ENCODE measurements around the gene ZNF525.
"Not testable (repeated sequence)": the region's sequence is repeated elsewhere in the genome, so short reads cannot be mapped to it uniquely, and the experiment has no call there.

ZNF525 gene

DNA sequence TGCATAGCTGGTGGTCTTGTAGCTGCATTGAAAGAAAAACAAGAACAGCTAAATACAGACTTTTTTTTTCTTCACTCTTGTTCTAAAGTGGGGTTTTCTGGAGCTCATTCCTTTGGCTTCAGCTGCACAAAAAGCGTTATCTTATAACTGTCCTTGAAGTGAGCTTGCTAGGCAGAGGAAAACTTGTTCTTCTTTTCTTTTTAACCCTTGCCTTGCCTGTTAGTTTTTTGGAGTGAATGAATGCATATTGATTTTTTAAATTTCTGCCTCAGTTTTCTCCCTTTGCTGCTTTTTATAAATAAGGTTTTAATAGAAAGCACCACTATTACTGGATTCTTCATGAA is 31.0 kb downstream of the ZNF525 start:
- DNase-seq, result no peak

DNA sequence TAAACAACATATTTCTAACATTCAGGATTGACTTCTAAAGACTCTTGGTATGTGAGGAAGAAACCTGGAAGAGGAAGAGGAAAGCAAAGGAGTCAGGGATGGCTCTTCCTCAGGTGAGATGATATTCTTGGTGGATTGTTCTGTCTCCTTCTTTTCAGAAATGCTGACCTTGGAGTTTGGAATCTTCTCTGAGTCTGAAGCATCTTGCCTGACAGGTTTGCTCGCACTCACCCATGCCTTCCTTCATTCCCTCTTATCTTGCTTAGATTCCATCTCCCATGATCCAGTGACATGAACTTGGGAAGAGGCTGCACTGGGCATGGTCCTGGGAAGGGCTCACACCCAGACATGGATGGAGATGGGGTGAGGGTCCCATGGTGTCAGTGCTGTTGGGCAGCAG is 32.4 kb downstream of the ZNF525 start:
- DNase-seq, result not testable (repeated sequence)

DNA sequence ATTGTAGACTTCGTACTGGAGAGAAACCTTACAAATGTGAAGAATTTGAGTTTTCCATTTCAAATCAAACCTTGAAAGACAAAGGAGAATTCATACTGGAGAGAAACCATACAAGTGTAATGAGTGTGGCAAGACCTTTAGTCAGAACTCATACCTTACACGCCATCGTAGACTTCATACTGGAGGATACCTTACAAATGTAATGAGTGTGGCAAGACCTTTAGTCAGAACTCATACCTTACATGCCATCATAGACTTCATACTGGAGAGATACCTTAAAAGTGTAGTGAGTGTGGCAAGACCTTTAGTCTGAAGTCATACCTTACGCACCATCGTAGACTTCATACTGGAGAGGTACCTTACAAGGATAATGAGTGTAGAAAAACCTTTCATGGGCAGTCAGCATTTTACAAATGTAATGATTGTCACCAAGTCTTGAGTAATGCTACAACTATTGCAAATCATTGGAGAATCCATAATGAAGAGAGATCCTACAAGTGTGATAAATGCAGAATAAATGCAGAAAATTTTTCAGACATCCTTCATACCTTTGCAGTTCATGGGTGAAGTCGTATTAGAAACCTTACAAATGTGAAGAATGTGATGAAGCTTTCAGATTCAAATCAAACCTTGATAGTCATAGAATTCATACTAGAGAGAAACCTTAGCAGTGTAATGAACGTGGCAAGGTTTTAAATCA is 44.1 kb downstream of the ZNF525 start:
- DNase-seq, result no peak

DNA sequence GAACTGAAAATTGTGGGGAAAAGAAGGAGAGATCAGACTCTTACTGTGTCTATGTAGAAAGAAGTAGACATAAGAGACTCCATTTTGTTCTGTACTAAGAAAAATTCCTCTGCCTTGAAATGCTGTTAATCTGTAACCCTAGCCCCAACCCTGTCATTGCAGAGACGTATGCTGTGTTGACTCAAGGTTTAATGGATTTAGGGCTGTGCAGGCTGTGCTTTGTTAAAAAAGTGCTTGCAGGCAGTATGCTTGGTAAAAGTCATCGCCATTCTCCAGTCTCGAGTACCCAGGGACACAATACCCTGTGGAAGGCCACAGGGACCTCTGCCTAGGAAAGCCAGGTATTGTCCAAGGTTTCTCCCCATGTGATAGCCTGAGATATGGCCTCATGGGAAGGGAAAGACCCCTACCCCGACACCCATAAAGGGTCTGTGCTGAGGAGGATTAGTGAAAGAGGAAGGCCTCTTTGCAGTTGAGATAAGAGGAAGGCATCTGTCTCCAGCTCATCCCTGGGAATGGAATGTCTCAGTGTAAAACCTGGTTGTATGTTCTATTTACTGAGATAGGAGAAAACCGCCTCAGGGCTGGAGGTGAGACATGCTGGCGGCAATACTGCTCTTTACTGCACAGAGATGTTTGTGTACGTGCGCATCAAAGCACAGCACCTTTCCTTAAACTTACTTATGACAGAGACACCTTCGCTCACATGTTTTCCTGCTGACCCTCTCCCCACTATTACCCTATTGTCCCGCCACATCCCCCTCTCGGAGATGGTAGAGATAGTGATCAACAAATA is 55.2 kb downstream of the ZNF525 start:
- DNase-seq, result not testable (repeated sequence)

DNA sequence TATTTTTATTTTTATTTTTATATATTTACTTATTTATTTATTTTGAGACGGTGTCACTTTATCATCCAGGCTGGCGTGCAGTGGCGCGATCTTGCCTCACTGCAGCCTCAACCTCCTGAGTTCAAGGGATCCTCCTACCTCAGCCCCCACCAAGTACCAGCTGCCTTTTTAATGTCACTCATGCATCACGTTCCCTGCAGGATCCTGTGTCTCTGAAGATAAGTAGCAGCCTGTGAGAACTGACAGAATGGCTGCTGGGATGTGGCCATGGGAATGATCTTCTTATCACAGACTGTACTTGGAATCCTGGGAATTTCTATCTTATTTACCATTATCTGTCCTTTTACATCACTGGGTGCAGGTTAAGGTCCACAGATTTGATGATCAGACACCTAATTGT is 57.0 kb downstream of the ZNF525 start:
- DNase-seq, result no peak

DNA sequence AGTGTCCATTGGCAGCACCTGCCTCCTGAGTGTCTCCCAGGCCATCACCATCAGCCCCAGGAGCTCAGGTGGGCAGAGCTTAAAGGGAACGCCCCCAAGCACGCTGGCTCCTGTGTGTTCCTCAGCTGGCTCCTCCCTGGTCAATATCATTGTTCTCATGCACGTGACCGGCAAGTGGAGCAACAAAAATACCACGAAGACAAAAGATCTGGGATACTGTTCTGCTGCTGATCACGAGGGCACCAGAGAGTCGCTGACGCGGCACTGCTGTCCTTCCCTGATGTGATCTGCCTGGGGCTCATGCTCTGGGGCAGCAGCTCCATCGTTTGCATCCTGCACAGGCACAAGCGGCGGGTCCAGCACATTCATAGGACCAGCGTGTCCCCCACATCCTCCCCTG is 57.6 kb downstream of the ZNF525 start:
- not testable (repeated sequence) for DNase-seq

DNA sequence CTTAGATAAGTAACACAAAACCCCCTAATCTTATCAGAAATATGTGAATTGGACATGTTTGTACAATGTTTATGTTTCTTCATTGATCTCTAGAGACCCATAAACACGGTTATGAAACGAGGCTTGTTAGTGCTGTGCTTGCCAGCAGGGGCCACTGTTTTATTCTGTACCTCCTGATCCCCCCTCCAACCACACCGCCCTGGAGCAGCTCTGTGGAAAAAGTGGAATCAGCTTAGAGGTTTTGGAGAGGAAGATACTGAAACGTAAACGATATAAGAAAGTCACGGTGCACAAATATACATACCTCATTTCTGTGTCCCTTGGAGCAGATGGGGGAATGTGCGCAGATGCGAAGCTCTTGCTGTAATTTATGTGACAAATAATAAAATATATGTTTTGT is 58.2 kb downstream of the ZNF525 start:
- DNase-seq, result not testable (repeated sequence)

DNA sequence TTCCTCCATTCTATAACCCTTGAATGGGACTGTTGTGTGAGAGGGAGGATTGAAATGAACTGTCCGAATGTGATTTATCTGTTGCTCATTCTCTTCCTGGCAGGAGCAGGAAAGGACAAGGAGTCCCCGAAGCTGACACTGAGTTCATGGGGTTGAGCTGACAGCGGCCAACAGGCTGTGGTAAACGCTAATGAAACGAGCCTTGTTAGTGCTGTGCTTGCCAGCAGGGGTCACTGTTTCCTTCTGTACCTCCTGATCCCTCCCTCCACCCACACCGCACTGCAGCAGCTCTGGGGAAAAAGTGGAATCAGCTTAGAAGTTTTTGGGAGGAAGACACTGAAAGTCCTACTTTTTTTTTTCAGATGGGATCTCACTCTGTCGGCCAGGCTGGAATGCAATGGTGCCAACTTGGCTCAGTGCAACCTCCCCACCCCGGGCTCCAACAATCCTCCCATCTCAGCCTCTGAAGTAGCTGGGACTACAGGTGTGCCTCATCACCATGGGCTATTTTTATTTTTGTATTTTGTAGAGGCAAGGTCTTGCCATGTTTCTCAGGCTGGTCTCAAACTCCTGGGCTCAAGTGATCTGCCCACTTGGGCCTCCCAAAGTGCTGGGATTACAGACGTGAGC is 59.6 kb downstream of the ZNF525 start:
- DNase-seq, result peak; percentile 47

DNA sequence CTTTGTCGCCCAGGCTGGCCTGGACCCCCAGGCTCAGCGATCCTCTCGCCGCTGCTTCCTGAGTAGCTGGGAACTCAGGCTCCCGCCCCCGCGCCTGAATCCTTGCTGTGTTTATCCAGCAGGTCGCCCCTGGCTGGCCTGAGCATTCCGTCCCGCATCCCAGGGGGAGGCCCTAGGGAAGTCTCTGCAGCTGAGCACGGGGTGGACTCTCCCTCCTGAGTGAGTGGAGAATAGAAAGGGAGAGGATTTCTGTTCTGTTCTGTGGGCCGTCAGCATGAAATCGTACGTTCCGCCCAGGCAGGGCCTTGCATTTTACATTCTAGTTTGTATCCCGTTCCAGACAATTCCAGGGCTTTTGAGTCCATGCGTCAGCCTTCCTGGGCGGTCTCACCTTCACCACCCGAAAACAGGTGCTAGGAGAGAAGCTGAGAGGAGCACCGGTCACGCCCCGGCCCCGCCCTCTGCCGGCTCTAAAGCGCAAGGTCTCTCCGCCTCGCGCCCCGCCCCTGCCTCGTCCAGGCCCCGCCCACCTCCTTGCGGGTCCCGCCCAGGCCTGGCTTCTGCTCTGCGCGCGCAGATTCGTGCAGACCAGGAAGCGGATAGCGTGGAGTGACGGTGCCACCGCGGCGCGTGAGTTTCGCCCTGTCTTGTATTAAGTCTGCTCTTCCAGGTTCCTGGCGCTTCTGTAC is 66.0 kb downstream of the ZNF525 start, which contains the start of gene ZNF761:
ZNF761 (plus strand) TSS at position 586 of the 689 bp plus-strand sequence. CDS start 15,285 bp downstream, outside the sequence.
- peak; percentile 96 for DNase-seq

DNA sequence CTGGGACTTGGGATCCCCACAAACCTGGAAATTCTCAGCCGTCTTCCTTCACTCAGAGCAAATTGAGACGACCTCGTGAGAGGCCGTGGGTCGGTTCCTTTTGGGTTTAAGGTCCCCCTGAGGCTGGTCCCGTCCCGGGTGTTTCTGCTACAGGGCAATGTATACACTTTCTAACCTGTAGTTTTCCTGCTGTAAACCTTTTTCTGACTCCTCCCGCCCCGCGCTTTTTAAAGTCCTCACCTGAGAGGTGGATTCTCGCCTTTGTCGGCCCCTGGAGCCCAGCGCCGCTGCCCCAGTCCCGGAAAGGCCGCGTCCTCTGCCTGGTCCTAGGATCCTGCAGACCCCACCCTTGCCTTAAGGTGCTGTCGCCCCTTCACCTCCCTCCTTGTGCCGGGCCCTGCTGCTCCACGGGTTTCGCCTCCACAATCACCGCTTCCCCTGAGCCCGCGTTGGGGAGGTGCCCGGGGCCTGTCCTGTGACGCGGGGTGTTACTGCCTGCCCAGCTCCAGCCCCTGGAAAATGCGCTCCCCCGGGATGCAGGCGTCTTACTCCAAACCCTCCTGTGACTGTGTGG is 66.7 kb downstream of the ZNF525 start:
- DNase-seq, result peak; percentile 13
